ENCODE results near the gene PES1. TPM values are rescaled to one million over a fixed set of nuclear protein-coding genes. Genes with fewer than 3 reads are reported as not detected.

PES1 gene
- total and polyA plus RNA-seq, 2 of the 13 experiments (the other 11 are each of a cell fraction or from before 2014, with no cell fraction given) = 65.1 to 94.7 TPM

DNA sequence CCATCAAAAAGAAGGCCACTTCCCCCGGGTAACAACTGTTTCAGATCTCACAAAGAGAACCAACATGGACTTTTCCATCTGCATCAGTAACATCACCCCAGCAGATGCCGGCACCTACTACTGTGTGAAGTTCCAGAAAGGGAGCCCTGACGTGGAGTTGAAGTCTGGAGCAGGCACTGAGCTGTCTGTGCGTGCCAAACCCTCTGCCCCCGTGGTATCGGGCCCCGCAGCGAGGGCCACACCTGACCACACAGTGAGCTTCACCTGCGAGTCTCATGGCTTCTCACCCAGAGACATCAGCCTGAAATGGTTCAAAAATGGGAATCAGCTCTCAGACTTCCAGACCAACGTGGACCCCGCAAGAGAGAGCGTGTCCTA is 48.9 kb downstream of the PES1 start:
- in situ Hi-C loops (cut with HindIII; ENCODE audit: extremely low pct_ligation_motif_present, low pct_unique_long_range_greater_than_20kb) = no loop called here

More for the DNA sequence above, 48.9 kb downstream of the PES1 start:
- Histone ChIP-seq H3K9me3 (ENCODE audit: low read length) (no peaks in the 10 kb centered on the region), H3K27me3 (ENCODE audit: control insufficient read depth in 1 of 2, insufficient read depth in 2 of 2, low read length in 2 of 2) (peaks cover 2 to 27% of the 10 kb centered on the region in 2 experiments; a peak in 3 of 5 replicates), H3K27ac (ENCODE audit: extremely low read length, insufficient read depth, low read length) (no peak overlapping the region), H3K4me1 (ENCODE audit: insufficient read depth, low read length) (peaks cover 32% of the 10 kb centered on the region), H3K4me2 (ENCODE audit: low read depth, low read length) (peak overlapping the region; percentile 73), H2AFZ (ENCODE audit: low read length) (no peak overlapping the region), H3K79me2 (ENCODE audit: insufficient read depth, low read length) (no peaks in the 10 kb centered on the region), H3K4me3 (replicated peaks in 1 of 3; ENCODE audit: insufficient read depth in 1 of 3, low read depth in 2 of 3, low read length in 3 of 3) (peak overlapping the region; percentile 57 to 76 (median 58); a peak in 5 of 6 replicates), H3K36me3 (replicated peaks in 1 of 2; ENCODE audit: control insufficient read depth in 1 of 2, insufficient read depth in 2 of 2, low read length in 2 of 2) (no peaks in the 10 kb centered on the region), H3K9ac (ENCODE audit: insufficient read depth, low read depth, low read length) (peak overlapping the region; percentile 59; the same call in 1 of the 2 replicates), H4K20me1 (ENCODE audit: insufficient read depth, low read length) (no peaks in the 10 kb centered on the region)
- 10% methylated on average over 2 of the region's 12 CpGs for WGBS (ENCODE audit: low lambda C conversion rate)
- ChIA-PET CTCF (ENCODE audit: low intra/inter-chr PET ratio, low total read pairs) (no interaction called here), POLR2A (interaction anchor here (1.0 kb wide), 1 partner anchor 31 kb away, joined by 3 read pairs; no protein-coding TSS in a partner anchor)
- ATAC-seq (peak; percentile 61), FAIRE-seq (no peak), DNase-seq (ENCODE audit: low spot score) (no peak)
- no TSS peak for BruUV-seq (replicated peaks)
- TF ChIP-seq ZNF292 (CRISPR knock-in tag; IDR thresholded peaks at IDR 0.05; ENCODE audit: borderline replicate concordance, low read depth) (0 out of 2 replicates have a peak, but pooled peaks have one; percentile 3), MXD1 (CRISPR knock-in tag; IDR thresholded peaks at IDR 0.05) (no peak), ZNF687 (CRISPR knock-in tag; IDR thresholded peaks at IDR 0.05) (peak; percentile 3; the same call in 1 of the 2 replicates), ZFX (CRISPR knock-in tag; IDR thresholded peaks at IDR 0.05; ENCODE audit: low read depth) (peak; percentile 36; the same call in 1 of the 2 replicates), NR2C2 (CRISPR knock-in tag; IDR thresholded peaks at IDR 0.05; ENCODE audit: borderline replicate concordance) (0 out of 2 replicates have a peak, but pooled peaks have one; percentile 17), SMARCC2 (IDR thresholded peaks at IDR 0.05) (no peak)
- intact Hi-C loops (cut with micrococcal nuclease; ENCODE audit: unreplicated experiment) = no loop called here

All from HepG2 (cell line).